ENCODE results near the gene NR5A2. TPM values are rescaled to one million over a fixed set of nuclear protein-coding genes. Genes with fewer than 3 reads are reported as not detected.

NR5A2 gene
- total and polyA plus RNA-seq, 2 experiments from 2014 or later: 19.8 to 55.5 TPM

DNA sequence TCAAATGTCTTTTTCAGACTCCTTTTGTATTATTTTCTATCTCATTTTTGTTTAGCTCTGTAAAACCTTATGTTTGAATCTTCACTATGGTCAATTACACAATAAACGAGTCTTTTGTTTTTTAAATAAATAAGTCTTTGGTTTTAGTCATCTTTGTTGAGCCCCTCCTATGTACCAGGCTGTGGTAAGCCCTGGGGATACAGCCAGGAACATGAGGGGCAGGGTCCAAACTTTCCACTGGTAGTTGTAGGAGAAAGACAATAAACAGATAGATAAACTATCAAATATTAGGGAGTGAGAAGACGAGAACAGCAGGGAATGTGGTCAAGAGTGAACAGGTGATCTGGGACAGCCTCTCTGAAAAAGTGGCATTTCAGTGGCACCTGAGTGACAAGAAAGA is 195.7 kb downstream of the NR5A2 start:
- Histone ChIP-seq H3K36me3 (replicated peaks; ENCODE audit: insufficient read depth, low read depth) (no peaks in the 10 kb centered on the region), H3K79me2 (no peaks in the 10 kb centered on the region), H3K4me2 (no peak overlapping the region), H3K9me2 (replicated peaks; ENCODE audit: insufficient read depth) (no peaks in the 10 kb centered on the region), H3K4me1 (ENCODE audit: insufficient read depth) (no peaks in the 10 kb centered on the region), H3K4me3 (no peak overlapping the region), H4K20me1 (ENCODE audit: insufficient read depth, poor library complexity, severe bottlenecking) (no peaks in the 10 kb centered on the region), H3K27me3 (no peaks in the 10 kb centered on the region), H2AFZ (no peak overlapping the region), H3K27ac (no peak overlapping the region), H3K9me3 (ENCODE audit: low read depth) (no peaks in the 10 kb centered on the region)
- WGBS (ENCODE audit: low lambda C conversion rate, missing lambda C conversion rate): 81% methylated on average over 2 of the region's 2 CpGs
- DNase-seq (ENCODE audit: low spot score): no peak
- TF ChIP-seq EZH2phosphoT487 (IDR thresholded peaks at IDR 0.05; ENCODE audit: low read depth, severe bottlenecking, unreplicated experiment) (no peak), EZH2 (IDR thresholded peaks at IDR 0.05; ENCODE audit: borderline replicate concordance) (no peak)
- TF ChIP-seq, protein P1, sequence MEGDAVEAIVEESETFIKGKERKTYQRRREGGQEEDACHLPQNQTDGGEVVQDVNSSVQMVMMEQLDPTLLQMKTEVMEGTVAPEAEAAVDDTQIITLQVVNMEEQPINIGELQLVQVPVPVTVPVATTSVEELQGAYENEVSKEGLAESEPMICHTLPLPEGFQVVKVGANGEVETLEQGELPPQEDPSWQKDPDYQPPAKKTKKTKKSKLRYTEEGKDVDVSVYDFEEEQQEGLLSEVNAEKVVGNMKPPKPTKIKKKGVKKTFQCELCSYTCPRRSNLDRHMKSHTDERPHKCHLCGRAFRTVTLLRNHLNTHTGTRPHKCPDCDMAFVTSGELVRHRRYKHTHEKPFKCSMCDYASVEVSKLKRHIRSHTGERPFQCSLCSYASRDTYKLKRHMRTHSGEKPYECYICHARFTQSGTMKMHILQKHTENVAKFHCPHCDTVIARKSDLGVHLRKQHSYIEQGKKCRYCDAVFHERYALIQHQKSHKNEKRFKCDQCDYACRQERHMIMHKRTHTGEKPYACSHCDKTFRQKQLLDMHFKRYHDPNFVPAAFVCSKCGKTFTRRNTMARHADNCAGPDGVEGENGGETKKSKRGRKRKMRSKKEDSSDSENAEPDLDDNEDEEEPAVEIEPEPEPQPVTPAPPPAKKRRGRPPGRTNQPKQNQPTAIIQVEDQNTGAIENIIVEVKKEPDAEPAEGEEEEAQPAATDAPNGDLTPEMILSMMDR (IDR thresholded peaks at IDR 0.05; ENCODE audit: poor library complexity): no peak

DNA sequence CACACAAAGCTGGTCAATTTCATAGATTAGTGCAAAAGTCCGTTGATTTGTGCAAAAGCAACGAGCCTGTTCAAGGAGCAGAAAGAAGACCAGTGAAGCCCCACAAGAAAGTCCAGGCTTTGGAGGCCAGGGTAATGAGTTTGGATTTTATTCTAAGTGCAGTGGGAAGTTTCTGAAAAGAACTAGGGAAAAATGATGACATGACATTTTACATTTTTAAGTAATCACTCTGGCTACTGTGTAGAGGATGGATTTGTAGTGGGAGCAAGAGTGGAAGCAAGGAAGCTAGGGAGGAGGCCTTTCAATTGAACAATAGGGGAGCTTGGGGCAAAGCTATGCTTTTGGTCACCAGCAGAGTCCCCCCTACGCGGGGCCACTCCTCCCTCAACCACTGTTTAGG is 196.1 kb downstream of the NR5A2 start:
- DNase-seq (ENCODE audit: low spot score): no peak
- Histone ChIP-seq H2AFZ (no peak overlapping the region), H3K9me2 (replicated peaks; ENCODE audit: insufficient read depth) (no peaks in the 10 kb centered on the region), H3K27ac (no peak overlapping the region), H3K9me3 (ENCODE audit: low read depth) (no peaks in the 10 kb centered on the region), H3K27me3 (no peaks in the 10 kb centered on the region), H3K4me3 (no peak overlapping the region), H3K4me1 (ENCODE audit: insufficient read depth) (no peaks in the 10 kb centered on the region), H4K20me1 (ENCODE audit: insufficient read depth, poor library complexity, severe bottlenecking) (no peaks in the 10 kb centered on the region), H3K4me2 (no peak overlapping the region), H3K79me2 (no peaks in the 10 kb centered on the region), H3K36me3 (replicated peaks; ENCODE audit: insufficient read depth, low read depth) (no peaks in the 10 kb centered on the region)
- TF ChIP-seq EZH2phosphoT487 (IDR thresholded peaks at IDR 0.05; ENCODE audit: low read depth, severe bottlenecking, unreplicated experiment): no peak
- TF ChIP-seq, protein P1 (IDR thresholded peaks at IDR 0.05; ENCODE audit: poor library complexity): no peak
- no peak for TF ChIP-seq EZH2 (IDR thresholded peaks at IDR 0.05; ENCODE audit: borderline replicate concordance)
- WGBS (ENCODE audit: low lambda C conversion rate, missing lambda C conversion rate): 91% methylated on average over 4 of the region's 4 CpGs

DNA sequence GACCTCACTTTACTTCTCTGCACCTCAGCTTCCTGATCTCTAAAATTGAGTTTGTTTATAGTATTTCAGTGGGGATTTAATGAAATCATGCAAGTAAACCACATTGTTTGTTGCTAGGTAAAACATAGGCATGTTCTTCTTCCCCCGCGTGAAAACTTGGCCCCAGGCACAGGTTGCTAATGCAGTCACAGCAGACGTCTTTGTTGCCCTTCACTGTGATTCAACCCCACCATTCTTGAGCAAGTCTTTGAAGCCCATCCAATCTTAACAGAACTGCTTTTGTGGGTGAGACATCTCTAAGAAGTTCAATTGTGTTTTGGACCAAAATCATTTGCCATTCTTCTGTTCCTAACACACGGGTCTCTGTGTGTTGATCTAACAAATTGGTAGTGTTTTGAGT is 196.8 kb downstream of the NR5A2 start:
- no peak overlapping the region for H3K4me3 ChIP-seq
- TF ChIP-seq EZH2phosphoT487 (IDR thresholded peaks at IDR 0.05; ENCODE audit: low read depth, severe bottlenecking, unreplicated experiment) (no peak), EZH2 (IDR thresholded peaks at IDR 0.05; ENCODE audit: borderline replicate concordance) (no peak)
- TF ChIP-seq, protein P1 (IDR thresholded peaks at IDR 0.05; ENCODE audit: poor library complexity): no peak
- no peaks in the 10 kb centered on the region for H3K9me3 ChIP-seq (ENCODE audit: low read depth)
- no peaks in the 10 kb centered on the region for H3K9me2 ChIP-seq (replicated peaks; ENCODE audit: insufficient read depth)
- H3K36me3 ChIP-seq (replicated peaks; ENCODE audit: insufficient read depth, low read depth): no peaks in the 10 kb centered on the region
- no peaks in the 10 kb centered on the region for H3K27me3 ChIP-seq
- H3K4me2 ChIP-seq: no peak overlapping the region
- no peak overlapping the region for H3K27ac ChIP-seq
- no peak overlapping the region for H2AFZ ChIP-seq
- H3K79me2 ChIP-seq: no peaks in the 10 kb centered on the region
- no peaks in the 10 kb centered on the region for H4K20me1 ChIP-seq (ENCODE audit: insufficient read depth, poor library complexity, severe bottlenecking)
- DNase-seq (ENCODE audit: low spot score): no peak
- H3K4me1 ChIP-seq (ENCODE audit: insufficient read depth): no peaks in the 10 kb centered on the region
- 58% methylated on average over 4 of the region's 4 CpGs for WGBS (ENCODE audit: low lambda C conversion rate, missing lambda C conversion rate)

Data from hepatocyte (in vitro differentiated cells).